ENCODE results near the gene RERG. TPM values are rescaled to one million over a fixed set of nuclear protein-coding genes. Genes with fewer than 3 reads are reported as not detected.

RERG gene
- total RNA-seq, 4 donors from 2014 or later = 9.6 to 84.4 (median 36.4) TPM

DNA sequence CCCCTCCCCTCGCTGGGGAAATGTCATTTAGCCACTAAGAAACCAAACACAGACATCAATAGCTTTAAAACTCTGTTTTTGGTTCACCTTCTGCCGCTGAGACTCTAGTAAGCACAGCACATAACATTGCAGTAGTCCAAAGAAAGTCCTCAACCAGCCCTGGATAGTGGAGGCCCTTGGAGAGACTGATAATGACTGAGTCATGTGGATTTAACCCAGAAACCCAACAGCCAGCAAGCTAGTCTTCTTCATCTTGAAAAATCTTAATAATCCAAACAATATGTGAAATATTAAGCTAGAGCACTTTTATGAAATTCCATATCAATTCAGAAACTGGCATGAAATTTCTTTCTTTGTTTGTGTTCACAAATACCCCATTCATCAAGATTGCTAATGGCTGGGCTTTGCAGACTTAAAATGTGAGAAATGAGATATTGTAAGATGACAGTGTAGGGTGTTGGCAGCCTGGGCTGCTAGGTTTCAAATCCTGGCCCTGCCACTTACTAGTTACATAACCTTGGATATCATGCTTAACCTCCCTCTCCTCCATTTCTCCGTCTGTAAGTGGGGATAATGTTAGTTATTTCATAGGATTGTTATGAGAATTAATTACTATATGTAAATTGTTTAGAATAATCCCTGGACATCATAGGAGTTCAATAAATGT is 40.1 kb downstream of the RERG start:
- TF ChIP-seq, protein P1, sequence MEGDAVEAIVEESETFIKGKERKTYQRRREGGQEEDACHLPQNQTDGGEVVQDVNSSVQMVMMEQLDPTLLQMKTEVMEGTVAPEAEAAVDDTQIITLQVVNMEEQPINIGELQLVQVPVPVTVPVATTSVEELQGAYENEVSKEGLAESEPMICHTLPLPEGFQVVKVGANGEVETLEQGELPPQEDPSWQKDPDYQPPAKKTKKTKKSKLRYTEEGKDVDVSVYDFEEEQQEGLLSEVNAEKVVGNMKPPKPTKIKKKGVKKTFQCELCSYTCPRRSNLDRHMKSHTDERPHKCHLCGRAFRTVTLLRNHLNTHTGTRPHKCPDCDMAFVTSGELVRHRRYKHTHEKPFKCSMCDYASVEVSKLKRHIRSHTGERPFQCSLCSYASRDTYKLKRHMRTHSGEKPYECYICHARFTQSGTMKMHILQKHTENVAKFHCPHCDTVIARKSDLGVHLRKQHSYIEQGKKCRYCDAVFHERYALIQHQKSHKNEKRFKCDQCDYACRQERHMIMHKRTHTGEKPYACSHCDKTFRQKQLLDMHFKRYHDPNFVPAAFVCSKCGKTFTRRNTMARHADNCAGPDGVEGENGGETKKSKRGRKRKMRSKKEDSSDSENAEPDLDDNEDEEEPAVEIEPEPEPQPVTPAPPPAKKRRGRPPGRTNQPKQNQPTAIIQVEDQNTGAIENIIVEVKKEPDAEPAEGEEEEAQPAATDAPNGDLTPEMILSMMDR (IDR thresholded peaks at IDR 0.05) = no peak
- ATAC-seq (ENCODE audit: low FRiP score) = peak; percentile 62

DNA sequence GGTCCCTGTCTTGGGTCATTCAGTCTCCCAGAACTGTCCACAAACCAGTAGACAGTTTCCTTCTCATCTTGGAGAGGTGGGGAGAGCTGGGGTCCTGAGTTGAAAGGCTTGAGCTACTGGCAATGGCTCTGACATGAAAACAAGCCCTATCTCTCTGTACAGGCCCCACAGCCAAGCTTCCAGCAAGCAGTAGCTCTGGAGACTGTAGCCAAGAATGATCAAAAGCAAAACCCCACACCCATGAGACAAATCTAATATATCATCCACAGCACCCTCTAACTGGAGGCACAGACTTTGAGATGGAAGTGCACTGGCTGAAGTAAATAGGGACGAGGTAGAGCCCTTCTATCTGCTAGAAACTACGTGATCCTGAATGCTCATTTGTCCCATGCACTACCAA is 40.9 kb downstream of the RERG start:
- TF ChIP-seq, protein P1 (IDR thresholded peaks at IDR 0.05) = no peak
- no peak for ATAC-seq (ENCODE audit: low FRiP score)
- no peak for DNase-seq (ENCODE audit: low spot score)

More for the DNA sequence above, 40.1 kb downstream of the RERG start:
- DNase-seq (ENCODE audit: low spot score) = no peak

DNA sequence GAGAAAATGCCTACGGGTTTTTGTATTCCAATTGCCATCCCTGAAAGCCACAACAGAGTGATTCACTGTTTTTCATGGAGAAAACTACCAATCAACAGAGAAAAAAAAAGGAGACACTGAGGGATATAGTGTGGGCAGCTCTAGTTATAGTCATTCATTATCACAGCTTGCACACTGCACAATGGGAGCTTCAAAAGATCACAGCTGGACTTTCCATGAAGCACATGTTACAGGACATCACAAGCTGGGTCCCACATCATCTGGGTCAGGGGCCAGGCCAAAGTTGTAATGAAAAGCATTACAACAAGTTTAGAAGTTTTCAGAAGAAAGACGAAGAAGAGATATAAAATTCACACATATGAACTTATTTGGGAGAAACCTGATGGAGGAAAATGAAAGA is 41.5 kb downstream of the RERG start:
- DNase-seq (ENCODE audit: low spot score) = no peak
- TF ChIP-seq, protein P1 (IDR thresholded peaks at IDR 0.05) = no peak
- no peak for ATAC-seq (ENCODE audit: low FRiP score)

DNA sequence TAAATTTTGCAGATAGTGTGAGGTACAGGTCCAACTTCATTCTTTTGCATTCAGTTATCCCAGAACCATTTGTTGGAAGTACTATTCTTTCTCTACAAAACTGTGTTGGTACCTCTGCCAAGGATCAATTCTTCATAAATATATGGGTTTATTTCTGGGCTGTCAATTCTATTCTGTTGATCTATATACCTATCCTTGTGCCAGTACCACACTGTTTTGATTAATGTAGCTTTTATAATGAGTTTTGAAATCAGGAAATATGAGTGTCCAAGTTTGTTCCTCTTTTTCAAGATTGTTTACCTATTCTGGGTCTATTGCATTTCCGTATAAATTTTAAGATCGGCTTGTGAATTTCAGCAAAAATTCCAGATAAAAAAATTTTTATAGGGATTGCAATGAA is 48.1 kb downstream of the RERG start:
- TF ChIP-seq, protein P1 (IDR thresholded peaks at IDR 0.05) = no peak
- no peak for ATAC-seq (ENCODE audit: low FRiP score)
- no peak for DNase-seq (ENCODE audit: low spot score)

DNA sequence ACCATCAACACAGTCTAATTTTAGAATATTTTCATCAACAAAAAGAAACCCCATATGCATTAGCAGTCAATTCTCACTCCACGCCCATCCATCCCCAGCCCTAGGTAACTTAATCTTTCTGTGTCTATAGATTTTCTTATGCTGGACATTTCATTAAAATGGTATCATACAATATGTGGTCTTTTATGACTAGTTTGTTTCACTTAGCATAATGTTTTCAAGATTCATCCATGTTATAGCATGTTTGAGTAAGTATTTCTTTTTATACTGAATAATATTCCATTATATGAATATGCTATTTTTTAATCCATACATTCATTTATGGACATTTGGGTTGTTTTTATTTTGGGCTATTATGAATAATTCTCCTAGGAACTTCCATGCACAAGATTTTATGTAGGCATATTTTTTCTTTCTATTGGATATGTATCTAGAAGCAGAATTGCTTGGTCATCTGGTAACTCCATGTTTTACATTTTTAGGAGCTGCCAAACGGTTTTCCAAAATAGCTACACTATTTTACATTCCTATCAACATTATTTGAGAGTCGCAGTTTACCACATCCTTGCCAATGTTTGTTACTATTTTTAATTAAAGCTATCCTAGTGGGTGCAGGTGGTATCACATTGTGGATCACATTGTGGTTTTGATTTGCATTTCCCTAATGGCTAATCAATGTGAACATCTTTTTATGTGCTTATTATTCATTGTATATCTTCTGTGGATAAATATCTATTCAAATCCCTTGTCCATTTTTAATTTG is 49.0 kb downstream of the RERG start:
- DNase-seq (ENCODE audit: low spot score) (no peak), ATAC-seq (ENCODE audit: low FRiP score) (no peak)
- TF ChIP-seq, protein P1 (IDR thresholded peaks at IDR 0.05) = no peak

DNA sequence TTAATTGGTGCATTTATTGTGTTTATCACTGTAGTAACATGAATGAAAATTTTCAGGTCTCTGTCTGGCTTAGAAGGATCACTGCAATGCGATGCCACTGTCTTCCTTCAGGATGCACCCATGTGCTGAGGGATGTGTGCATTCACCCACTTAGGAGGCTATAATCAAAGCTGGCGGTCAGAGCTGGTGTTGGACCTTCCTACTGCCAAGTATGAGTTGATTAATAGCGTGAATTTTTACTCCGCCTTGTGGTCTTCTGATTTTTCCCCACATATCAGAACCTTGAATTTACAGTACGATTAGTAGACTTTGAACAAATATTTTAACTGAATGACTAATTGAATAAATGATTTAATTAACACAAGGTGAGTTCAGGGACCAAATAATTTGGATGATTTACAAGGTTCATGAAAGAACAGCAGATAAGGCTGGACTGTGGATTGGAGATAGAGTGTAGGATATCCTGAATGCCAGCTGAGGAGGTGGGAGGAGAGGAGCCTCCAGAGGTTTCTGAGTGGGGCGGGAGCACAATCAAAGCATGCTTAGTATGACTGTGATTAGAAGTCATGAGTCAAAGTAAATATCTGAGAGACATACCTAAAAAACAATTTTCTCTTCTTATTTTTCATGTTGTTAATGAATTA is 50.1 kb downstream of the RERG start:
- peak; percentile 82 for ATAC-seq (ENCODE audit: low FRiP score)
- DNase-seq (ENCODE audit: low spot score) = no peak
- TF ChIP-seq, protein P1 (IDR thresholded peaks at IDR 0.05) = no peak
